MM.1S (cell line): Measurements from ENCODE around the gene CD86.

Source experiments
- CTCF ChIP-seq: fragments of 300-600 bp; sonication (generic); IDR thresholded peaks from 2 replicates; pipeline ENCODE4 v1.5.1; 2016; ENCODE audit warnings: antibody characterized with exemption, low read length, mixed read lengths
- EZH2 ChIP-seq: fragments of 300-600 bp; sonication (generic); optimal IDR thresholded peaks from 2 replicates; pipeline ENCODE3; 2017; ENCODE audit warnings: low read depth, mild to moderate bottlenecking, antibody characterized with exemption, low read length, mixed read lengths

DNA sequence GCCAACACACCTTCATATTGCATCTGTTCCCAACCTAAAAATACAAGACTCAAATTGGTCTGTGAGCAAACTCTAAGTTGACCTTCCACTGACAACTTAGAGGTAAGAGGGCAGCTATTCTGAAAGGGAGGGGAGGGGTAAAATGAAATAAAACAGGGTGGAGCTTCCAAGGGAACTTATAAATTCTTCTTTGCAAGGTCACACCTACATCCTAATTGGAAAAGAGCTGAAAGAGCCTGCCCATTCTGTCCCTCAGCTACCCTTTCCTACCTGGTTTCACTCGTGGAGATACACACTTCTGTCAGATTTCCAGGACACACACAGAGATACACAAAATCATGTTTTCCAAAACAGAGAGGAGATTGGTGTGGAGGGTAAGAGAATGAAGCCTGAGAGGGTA is 34.1 kb upstream of the CD86 start:
- TF ChIP-seq CTCF: no peak
- TF ChIP-seq EZH2: no peak
